Measurements from ENCODE around the gene GLB1L2.

Gene GLB1L2

GRCh38 chr11:134372536-134372935 lies 40.7 kb downstream of the GLB1L2 start:
- Histone ChIP-seq H3K27me3 (replicated peaks in 2 of 5; ENCODE audit: control insufficient read depth in 4 of 5, insufficient read depth in 5 of 5, low read length in 4 of 5) (peaks cover 0 to 4% (median 0%) of the 10 kb centered on the region in 5 experiments), H3K9me3 (ENCODE audit: control extremely low read depth in 1 of 5, control insufficient read depth in 4 of 5, insufficient read depth in 2 of 5, low read depth in 1 of 5, low read length in 4 of 5) (peaks cover 0 to 2% (median 0%) of the 10 kb centered on the region in 5 experiments), H3K4me3 (ENCODE audit: control insufficient read depth in 1 of 7, extremely low read depth in 1 of 7, insufficient read depth in 4 of 7, low read depth in 2 of 7, low read length in 6 of 7) (no peak overlapping the region), H3K27ac (ENCODE audit: insufficient read depth in 1 of 2, low read depth in 1 of 2, low read length in 2 of 2, poor library complexity in 1 of 2, severe bottlenecking in 2 of 2) (no peak overlapping the region), H3K36me3 (ENCODE audit: control insufficient read depth in 4 of 4, insufficient read depth in 4 of 4, low read length in 3 of 4) (no peaks in the 10 kb centered on the region), H3K4me1 (ENCODE audit: control extremely low read depth in 1 of 4, control insufficient read depth in 4 of 4, insufficient read depth in 4 of 4, low read length in 3 of 4) (no peaks in the 10 kb centered on the region)
- ChIA-PET CTCF (interaction anchor here (1.2 kb wide), 1 partner anchor 13 kb away, joined by 3 read pairs; no protein-coding TSS in a partner anchor), POLR2A (no interaction called here)
- 95% methylated on average over 9 of the region's 10 CpGs for WGBS (ENCODE audit: insufficient coverage)
- no peak for DNase-seq

- Histone ChIP-seq H3K27ac (ENCODE audit: insufficient read depth in 1 of 2, low read depth in 1 of 2, low read length in 2 of 2, poor library complexity in 1 of 2, severe bottlenecking in 2 of 2) (no peak overlapping the region), H3K9me3 (ENCODE audit: control extremely low read depth in 1 of 5, control insufficient read depth in 4 of 5, insufficient read depth in 2 of 5, low read depth in 1 of 5, low read length in 4 of 5) (peaks cover 0 to 4% (median 0%) of the 10 kb centered on the region in 5 experiments), H3K4me3 (ENCODE audit: control insufficient read depth in 1 of 7, extremely low read depth in 1 of 7, insufficient read depth in 4 of 7, low read depth in 2 of 7, low read length in 6 of 7) (no peak overlapping the region), H3K36me3 (ENCODE audit: control insufficient read depth in 4 of 4, insufficient read depth in 4 of 4, low read length in 3 of 4) (no peaks in the 10 kb centered on the region), H3K27me3 (replicated peaks in 2 of 5; ENCODE audit: control insufficient read depth in 4 of 5, insufficient read depth in 5 of 5, low read length in 4 of 5) (peaks cover 0 to 4% (median 0%) of the 10 kb centered on the region in 5 experiments), H3K4me1 (ENCODE audit: control extremely low read depth in 1 of 4, control insufficient read depth in 4 of 4, insufficient read depth in 4 of 4, low read length in 3 of 4) (no peaks in the 10 kb centered on the region)
- no peak for DNase-seq
- ChIA-PET POLR2A (no interaction called here), CTCF (no interaction called here)
- WGBS (ENCODE audit: insufficient coverage) = 93% methylated on average over 3 of the region's 8 CpGs
These were observed 41.2 kb downstream of the GLB1L2 start for GRCh38 chr11:134372961-134373360.

DNA sequence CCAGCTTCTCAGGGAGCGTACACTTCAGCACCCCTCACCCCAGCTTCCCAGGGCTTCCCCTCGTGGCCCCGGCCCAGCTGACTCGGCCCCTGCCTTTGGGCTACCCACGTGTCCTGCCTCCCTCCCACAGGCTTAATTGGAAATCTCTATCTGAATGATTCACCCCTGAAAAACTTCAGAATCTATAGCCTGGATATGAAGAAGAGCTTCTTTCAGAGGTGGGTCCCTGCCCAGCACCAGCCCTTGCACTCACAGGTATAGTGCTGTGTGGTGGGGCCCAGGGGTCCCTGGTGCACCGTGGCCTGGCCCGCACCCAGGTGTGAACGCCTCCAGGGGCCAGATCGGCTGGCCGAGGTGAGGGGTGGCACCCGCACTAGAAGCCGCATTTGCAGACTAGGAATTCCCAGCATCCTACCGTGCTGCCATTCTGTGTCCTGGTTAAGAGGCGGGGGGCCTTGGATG lies 41.8 kb downstream of the GLB1L2 start:
- 99% methylated on average over 12 of the region's 14 CpGs for WGBS (ENCODE audit: insufficient coverage)
- H3K36me3 ChIP-seq (ENCODE audit: control insufficient read depth in 4 of 4, insufficient read depth in 4 of 4, low read length in 3 of 4) = no peaks in the 10 kb centered on the region
- CTCF ChIA-PET = no interaction called here

GRCh38 chr11:134374171-134374570 lies 42.4 kb downstream of the GLB1L2 start:
- H3K27ac ChIP-seq (ENCODE audit: insufficient read depth in 1 of 2, low read depth in 1 of 2, low read length in 2 of 2, poor library complexity in 1 of 2, severe bottlenecking in 2 of 2) = no peak overlapping the region
- no peaks in the 10 kb centered on the region for H3K4me1 ChIP-seq (ENCODE audit: control extremely low read depth in 1 of 4, control insufficient read depth in 4 of 4, insufficient read depth in 4 of 4, low read length in 3 of 4)
- H3K36me3 ChIP-seq (ENCODE audit: control insufficient read depth in 4 of 4, insufficient read depth in 4 of 4, low read length in 3 of 4) = no peaks in the 10 kb centered on the region
- H3K9me3 ChIP-seq (ENCODE audit: control extremely low read depth in 1 of 5, control insufficient read depth in 4 of 5, insufficient read depth in 2 of 5, low read depth in 1 of 5, low read length in 4 of 5) = peaks cover 0 to 6% (median 0%) of the 10 kb centered on the region in 5 experiments
- WGBS (ENCODE audit: insufficient coverage) = 80% methylated on average over 8 of the region's 9 CpGs
- ChIA-PET POLR2A (no interaction called here), CTCF (no interaction called here)
- no peak overlapping the region for H3K4me3 ChIP-seq (ENCODE audit: control insufficient read depth in 1 of 7, extremely low read depth in 1 of 7, insufficient read depth in 4 of 7, low read depth in 2 of 7, low read length in 6 of 7)
- H3K27me3 ChIP-seq (replicated peaks in 2 of 5; ENCODE audit: control insufficient read depth in 4 of 5, insufficient read depth in 5 of 5, low read length in 4 of 5) = peaks cover 0 to 4% (median 0%) of the 10 kb centered on the region in 5 experiments
- no peak for DNase-seq

More for the DNA sequence above, 41.8 kb downstream of the GLB1L2 start:
- POLR2A ChIA-PET = no interaction called here
- Histone ChIP-seq H3K27me3 (replicated peaks in 2 of 5; ENCODE audit: control insufficient read depth in 4 of 5, insufficient read depth in 5 of 5, low read length in 4 of 5) (peaks cover 0 to 4% (median 0%) of the 10 kb centered on the region in 5 experiments), H3K27ac (ENCODE audit: insufficient read depth in 1 of 2, low read depth in 1 of 2, low read length in 2 of 2, poor library complexity in 1 of 2, severe bottlenecking in 2 of 2) (no peak overlapping the region), H3K4me3 (ENCODE audit: control insufficient read depth in 1 of 7, extremely low read depth in 1 of 7, insufficient read depth in 4 of 7, low read depth in 2 of 7, low read length in 6 of 7) (no peak overlapping the region), H3K9me3 (ENCODE audit: control extremely low read depth in 1 of 5, control insufficient read depth in 4 of 5, insufficient read depth in 2 of 5, low read depth in 1 of 5, low read length in 4 of 5) (peaks cover 0 to 4% (median 0%) of the 10 kb centered on the region in 5 experiments), H3K4me1 (ENCODE audit: control extremely low read depth in 1 of 4, control insufficient read depth in 4 of 4, insufficient read depth in 4 of 4, low read length in 3 of 4) (no peaks in the 10 kb centered on the region)
- no peak for DNase-seq

DNA sequence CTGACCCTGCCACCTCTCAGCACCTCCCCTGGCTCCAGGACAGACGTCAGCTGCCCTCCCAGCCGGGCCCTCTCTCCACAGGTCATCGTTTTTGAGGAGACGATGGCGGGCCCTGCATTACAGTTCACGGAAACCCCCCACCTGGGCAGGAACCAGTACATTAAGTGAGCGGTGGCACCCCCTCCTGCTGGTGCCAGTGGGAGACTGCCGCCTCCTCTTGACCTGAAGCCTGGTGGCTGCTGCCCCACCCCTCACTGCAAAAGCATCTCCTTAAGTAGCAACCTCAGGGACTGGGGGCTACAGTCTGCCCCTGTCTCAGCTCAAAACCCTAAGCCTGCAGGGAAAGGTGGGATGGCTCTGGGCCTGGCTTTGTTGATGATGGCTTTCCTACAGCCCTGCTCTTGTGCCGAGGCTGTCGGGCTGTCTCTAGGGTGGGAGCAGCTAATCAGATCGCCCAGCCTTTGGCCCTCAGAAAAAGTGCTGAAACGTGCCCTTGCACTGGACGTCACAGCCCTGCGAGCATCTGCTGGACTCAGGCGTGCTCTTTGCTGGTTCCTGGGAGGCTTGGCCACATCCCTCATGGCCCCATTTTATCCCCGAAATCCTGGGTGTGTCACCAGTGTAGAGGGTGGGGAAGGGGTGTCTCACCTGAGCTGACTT lies 43.2 kb downstream of the GLB1L2 start:
- WGBS (ENCODE audit: insufficient coverage) = 94% methylated on average over 16 of the region's 16 CpGs
- ChIA-PET POLR2A (no interaction called here), CTCF (no interaction called here)
- Histone ChIP-seq H3K4me1 (ENCODE audit: control extremely low read depth in 1 of 4, control insufficient read depth in 4 of 4, insufficient read depth in 4 of 4, low read length in 3 of 4) (no peaks in the 10 kb centered on the region), H3K36me3 (ENCODE audit: control insufficient read depth in 4 of 4, insufficient read depth in 4 of 4, low read length in 3 of 4) (no peaks in the 10 kb centered on the region), H3K9me3 (ENCODE audit: control extremely low read depth in 1 of 5, control insufficient read depth in 4 of 5, insufficient read depth in 2 of 5, low read depth in 1 of 5, low read length in 4 of 5) (peaks cover 0 to 6% (median 0%) of the 10 kb centered on the region in 5 experiments), H3K4me3 (ENCODE audit: control insufficient read depth in 1 of 7, extremely low read depth in 1 of 7, insufficient read depth in 4 of 7, low read depth in 2 of 7, low read length in 6 of 7) (no peak overlapping the region), H3K27me3 (replicated peaks in 2 of 5; ENCODE audit: control insufficient read depth in 4 of 5, insufficient read depth in 5 of 5, low read length in 4 of 5) (peaks cover 0 to 4% (median 0%) of the 10 kb centered on the region in 5 experiments), H3K27ac (ENCODE audit: insufficient read depth in 1 of 2, low read depth in 1 of 2, low read length in 2 of 2, poor library complexity in 1 of 2, severe bottlenecking in 2 of 2) (no peak overlapping the region)
- DNase-seq = no peak

- H3K9me3 ChIP-seq (ENCODE audit: control extremely low read depth in 1 of 5, control insufficient read depth in 4 of 5, insufficient read depth in 2 of 5, low read depth in 1 of 5, low read length in 4 of 5) = peaks cover 0 to 6% (median 0%) of the 10 kb centered on the region in 5 experiments
- H3K36me3 ChIP-seq (ENCODE audit: control insufficient read depth in 4 of 4, insufficient read depth in 4 of 4, low read length in 3 of 4) = no peaks in the 10 kb centered on the region
- H3K4me1 ChIP-seq (ENCODE audit: control extremely low read depth in 1 of 4, control insufficient read depth in 4 of 4, insufficient read depth in 4 of 4, low read length in 3 of 4) = no peaks in the 10 kb centered on the region
- 90% methylated on average over 8 of the region's 18 CpGs for WGBS (ENCODE audit: insufficient coverage)
- no peak for DNase-seq
- H3K4me3 ChIP-seq (ENCODE audit: control insufficient read depth in 1 of 7, extremely low read depth in 1 of 7, insufficient read depth in 4 of 7, low read depth in 2 of 7, low read length in 6 of 7) = no peak overlapping the region
- H3K27me3 ChIP-seq (replicated peaks in 2 of 5; ENCODE audit: control insufficient read depth in 4 of 5, insufficient read depth in 5 of 5, low read length in 4 of 5) = peaks cover 0 to 5% (median 0%) of the 10 kb centered on the region in 5 experiments
- no peak overlapping the region for H3K27ac ChIP-seq (ENCODE audit: insufficient read depth in 1 of 2, low read depth in 1 of 2, low read length in 2 of 2, poor library complexity in 1 of 2, severe bottlenecking in 2 of 2)
- POLR2A ChIA-PET = no interaction called here
- CTCF ChIA-PET = no interaction called here
These were observed 44.5 kb downstream of the GLB1L2 start for GRCh38 chr11:134376150-134376921.

DNA sequence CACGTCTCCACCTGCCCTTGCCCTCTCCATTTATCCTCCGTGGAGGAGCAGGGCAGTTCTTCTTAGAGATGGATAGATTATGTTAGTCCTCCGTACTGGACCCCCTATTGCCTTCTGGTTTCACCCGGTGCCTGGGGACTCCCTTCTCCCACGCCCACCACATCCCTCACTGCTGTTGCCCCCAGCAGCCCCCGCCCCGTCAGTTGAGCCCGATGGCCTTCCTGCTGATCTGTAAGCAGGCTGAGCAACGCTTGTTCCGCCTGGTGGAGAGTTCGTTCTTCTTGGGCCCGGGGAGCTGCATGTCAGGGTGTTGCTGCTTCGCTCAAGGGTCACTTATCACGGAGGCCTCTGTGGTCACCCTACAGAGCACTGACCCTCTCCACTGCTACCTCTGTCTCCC lies 46.1 kb downstream of the GLB1L2 start:
- Histone ChIP-seq H3K27ac (ENCODE audit: insufficient read depth in 1 of 2, low read depth in 1 of 2, low read length in 2 of 2, poor library complexity in 1 of 2, severe bottlenecking in 2 of 2) (no peak overlapping the region), H3K4me1 (ENCODE audit: control extremely low read depth in 1 of 4, control insufficient read depth in 4 of 4, insufficient read depth in 4 of 4, low read length in 3 of 4) (no peaks in the 10 kb centered on the region), H3K27me3 (replicated peaks in 2 of 5; ENCODE audit: control insufficient read depth in 4 of 5, insufficient read depth in 5 of 5, low read length in 4 of 5) (peaks cover 0 to 8% (median 0%) of the 10 kb centered on the region in 5 experiments), H3K9me3 (ENCODE audit: control extremely low read depth in 1 of 5, control insufficient read depth in 4 of 5, insufficient read depth in 2 of 5, low read depth in 1 of 5, low read length in 4 of 5) (peaks cover 0 to 6% (median 0%) of the 10 kb centered on the region in 5 experiments), H3K4me3 (ENCODE audit: control insufficient read depth in 1 of 7, extremely low read depth in 1 of 7, insufficient read depth in 4 of 7, low read depth in 2 of 7, low read length in 6 of 7) (no peak overlapping the region), H3K36me3 (ENCODE audit: control insufficient read depth in 4 of 4, insufficient read depth in 4 of 4, low read length in 3 of 4) (no peaks in the 10 kb centered on the region)
- ChIA-PET CTCF (no interaction called here), POLR2A (no interaction called here)
- DNase-seq = no peak
- WGBS (ENCODE audit: insufficient coverage) = 97% methylated on average over 12 of the region's 14 CpGs

Measured in common myeloid progenitor, CD34-positive (primary cell).